SK-MEL-5 (cell line): ENCODE results near the gene PIEZO2. TPM values are rescaled to one million over a fixed set of nuclear protein-coding genes. Genes with fewer than 3 reads are reported as not detected.
"Not testable (repeated sequence)": the region's sequence is repeated elsewhere in the genome, so short reads cannot be mapped to it uniquely, and the experiment has no call there.

Source experiments
- DNase-seq: peaks from one replicate; pipeline ENCODE4 v3.0.0-alpha.2; 2016; ENCODE audit warnings: low read depth, low spot score
- in situ Hi-C: cut with HindIII; loops from 2 replicates; pipeline ENCODE4 v1.10.0; 2016; ENCODE audit warnings: low sequenced_read_pairs, high pct_unique_total_duplicates, low pct_unique_long_range_greater_than_20kb
- total RNA-seq: library from RNA; depleted of rRNA; stranded (reverse); fragments of >200 nt; shearing (Covaris generic); gene quantifications from 2 replicates; pipeline ENCODE4 v1.2.3, GENCODE V29; 2014

The PIEZO2 gene
- total RNA-seq, 1 experiment from 2014 or later = 0.61 TPM

DNA sequence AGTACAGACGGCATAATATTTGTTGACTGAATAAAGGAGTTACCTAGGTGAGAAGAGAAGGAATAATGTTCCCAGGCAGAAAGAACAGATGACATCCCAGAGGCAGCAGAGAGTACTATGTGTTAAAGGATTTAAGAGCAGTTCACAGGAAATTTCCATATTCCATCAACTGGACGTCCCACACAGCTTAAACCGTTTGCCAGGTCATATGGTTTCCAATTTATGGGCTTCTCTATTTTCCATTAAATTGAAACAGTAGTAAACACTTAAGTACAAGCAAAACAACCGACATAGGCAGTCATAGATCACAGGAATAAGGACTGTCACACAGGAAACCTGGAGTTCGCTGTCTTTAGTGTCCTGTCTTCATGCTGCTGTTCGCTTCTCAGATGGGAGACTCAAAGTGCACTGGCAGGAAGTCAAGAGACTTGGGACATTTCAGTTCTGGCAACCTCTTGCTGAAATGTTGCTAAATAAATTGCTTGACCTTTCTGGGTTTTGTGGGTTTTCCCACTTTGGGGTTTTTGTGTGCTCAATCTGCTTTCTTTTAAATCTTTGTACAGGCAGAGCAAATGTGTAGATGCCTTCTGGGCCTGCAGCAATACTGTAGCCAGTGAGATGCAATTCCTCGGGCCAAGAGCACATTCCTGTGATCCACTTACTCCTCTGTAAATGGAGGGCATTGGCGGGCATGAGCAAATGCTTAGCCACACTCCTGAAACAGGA lies 5.8 kb upstream of the PIEZO2 start:
- no peak for DNase-seq
- in situ Hi-C loops = loop anchor here (10.0 kb wide), 1 partner anchor 140 kb away; no protein-coding TSS in a partner anchor

DNA sequence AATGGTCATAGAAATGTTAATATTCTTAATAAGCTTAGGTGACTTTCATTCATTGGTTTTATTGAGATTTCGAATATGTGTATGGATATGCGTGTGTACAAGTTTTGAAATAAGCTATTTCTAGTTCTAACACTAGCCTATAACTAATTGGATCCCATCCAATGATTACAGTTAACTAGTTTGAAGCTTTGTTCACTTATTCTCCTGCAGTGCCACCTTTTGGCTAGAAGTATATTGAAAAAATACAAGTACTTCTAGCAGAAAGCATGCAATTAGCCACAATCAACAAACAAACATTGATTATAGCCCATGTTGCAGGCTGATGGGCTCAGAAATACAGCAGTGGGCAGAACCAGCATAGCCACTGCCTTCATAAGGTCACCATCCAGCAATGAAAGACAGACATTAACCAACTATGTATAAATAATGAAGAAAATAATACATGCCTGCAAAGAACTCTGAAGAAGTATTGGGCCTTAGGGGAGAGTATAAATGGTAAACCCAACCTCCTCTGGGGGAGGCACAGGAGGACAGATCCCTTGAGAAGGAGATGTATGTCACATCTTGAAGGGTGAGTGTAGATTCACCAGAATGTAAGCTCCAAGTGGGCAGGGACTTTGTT lies 5.1 kb upstream of the PIEZO2 start:
- in situ Hi-C loops = loop anchor here (10.0 kb wide), 1 partner anchor 140 kb away; no protein-coding TSS in a partner anchor

DNA sequence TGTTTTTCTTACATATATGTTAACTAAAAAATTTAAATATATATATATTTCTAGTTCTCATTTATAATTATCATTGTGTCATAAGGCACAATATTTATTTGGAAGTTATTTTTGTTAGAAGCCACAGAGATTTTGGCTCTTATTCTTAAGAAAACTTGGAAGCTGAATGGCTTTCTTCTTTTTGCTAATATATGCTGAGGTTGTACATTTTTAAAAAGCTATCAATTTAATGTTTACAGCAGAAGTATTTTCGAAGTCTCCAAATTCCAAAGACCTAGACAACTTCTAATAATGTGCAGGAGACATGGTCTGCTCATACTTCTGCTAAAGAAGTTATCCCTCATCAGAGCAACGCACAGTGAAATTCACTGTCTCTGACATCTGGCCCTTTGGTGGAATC lies 3.7 kb upstream of the PIEZO2 start:
- DNase-seq = no peak
- in situ Hi-C loops = loop anchor here (10.0 kb wide), 1 partner anchor 142 kb away; no protein-coding TSS in a partner anchor

More for the DNA sequence above, 5.1 kb upstream of the PIEZO2 start:
- DNase-seq = peak; percentile 68

DNA sequence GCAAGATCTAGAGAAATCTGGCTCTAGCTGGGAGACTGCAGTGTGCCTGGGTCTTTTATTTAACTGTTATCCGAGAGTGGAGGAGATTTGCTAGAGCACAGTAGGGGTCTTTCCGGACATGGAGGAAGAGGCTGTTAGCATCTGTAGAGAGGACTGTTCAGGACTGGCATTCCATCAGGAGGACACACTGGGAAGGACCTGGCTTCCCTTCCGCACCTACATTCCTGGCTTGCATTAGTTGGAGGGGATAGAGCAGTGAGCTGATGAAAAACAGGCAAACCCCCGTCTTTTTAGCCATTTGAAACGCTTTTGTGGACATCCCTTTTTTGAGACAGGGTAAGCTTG lies 874 bp upstream of the PIEZO2 start:
- in situ Hi-C loops = loop anchor here (10.0 kb wide), 1 partner anchor 145 kb away; no protein-coding TSS in a partner anchor
- no peak for DNase-seq

DNA sequence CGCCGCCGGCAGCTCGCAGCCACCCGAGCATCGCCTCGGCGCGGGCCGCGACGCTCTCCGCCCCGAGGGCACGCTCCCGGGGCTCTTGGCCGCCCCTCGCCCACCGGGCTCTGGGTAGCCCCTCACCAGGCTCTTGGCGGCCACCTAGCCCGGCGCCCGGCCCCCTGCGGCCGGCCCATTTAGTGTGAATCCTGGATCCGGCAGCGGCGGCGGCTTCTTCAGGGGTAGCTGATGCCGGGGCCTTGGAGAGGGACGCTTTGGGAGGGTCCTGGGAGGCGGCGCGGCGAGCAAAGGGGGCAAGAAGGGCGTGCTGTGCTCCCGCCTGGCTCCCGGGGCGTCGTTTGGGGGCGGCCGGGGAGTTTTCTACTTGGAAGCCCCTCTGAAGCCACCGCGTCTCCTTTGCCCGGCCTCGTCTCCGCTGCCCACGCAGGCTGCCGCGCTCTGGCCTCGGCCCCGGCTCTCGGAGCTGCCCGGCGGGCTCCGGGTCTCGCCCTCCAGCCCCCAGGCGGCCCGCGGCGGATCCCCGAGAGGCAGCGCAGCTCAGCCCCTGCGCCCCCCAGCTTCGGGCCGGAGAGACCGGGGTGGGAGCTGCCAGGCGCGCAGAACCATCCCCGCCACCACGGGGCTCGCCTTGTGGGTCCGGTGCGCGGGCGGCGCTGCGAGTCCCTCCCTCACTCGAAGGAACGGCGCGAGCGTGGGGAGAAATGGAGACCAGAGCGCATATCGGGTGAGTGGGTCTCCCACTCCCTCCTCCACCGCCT lies 509 bp downstream of the PIEZO2 start:
- in situ Hi-C loops = no loop called here
- no peak for DNase-seq

DNA sequence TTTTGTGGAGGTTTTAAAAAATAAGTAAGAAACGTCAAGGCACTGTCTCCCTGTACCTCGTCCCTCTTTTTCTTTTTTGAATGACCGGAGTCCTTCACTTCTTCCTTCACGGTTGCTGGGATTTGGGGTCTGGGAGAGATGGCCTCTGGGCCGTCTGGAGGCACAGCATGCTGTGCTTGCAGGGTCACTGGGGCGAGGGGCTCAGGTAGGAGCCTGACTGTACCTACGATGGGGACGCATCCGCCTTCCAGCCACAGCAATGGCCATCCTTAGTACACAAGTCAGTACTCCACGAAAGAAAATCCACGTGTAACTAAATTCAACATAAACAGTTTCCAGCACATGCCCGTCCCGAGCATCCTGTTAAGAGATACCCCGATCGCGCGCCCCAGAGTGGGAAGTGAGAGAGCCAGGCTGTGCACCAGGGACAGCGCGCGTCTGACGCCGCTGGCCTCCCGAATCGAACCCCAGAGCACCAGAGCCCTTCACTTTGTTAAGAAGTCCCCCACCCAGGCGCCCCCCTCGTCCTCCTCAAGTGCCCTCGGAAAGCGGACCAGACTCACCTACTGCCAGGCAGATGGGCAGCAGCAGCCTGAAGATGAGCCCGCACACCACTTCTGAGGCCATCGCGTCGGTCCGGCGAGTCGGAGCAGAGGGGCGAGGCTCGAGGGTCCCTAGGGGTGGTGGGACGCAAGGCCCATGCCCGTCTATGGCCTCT lies 1.2 kb downstream of the PIEZO2 start:
- in situ Hi-C loops = no loop called here

DNA sequence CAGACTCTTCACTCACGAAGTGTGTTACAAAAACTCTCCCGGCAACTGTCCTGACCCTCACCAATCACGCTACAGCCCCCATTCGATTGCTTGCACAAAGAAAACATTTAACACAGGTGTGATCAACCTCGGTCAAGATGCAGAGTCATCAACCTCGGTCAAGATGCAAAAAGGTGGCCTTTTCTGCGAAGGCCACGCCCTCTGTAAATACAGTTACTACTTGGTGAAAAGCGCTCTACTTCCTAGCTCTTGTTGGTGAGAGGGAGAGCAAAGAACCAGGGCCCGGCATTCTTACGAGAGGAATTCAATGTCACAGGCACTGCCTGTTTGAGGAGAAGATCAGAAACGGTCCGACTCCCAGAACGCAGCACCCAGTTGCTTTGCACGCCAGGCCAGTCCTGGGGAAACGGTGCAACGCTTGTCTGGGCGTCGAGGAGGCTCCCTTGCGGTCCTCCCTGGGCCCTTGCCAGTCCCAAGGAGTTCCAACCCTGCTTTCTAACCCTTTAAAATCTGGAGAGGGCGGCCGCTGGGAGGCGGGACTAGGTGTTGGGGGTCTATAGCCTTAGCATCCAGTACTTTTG lies 1.9 kb downstream of the PIEZO2 start:
- in situ Hi-C loops = no loop called here
- no peak for DNase-seq

More for the DNA sequence above, 1.2 kb downstream of the PIEZO2 start:
- no peak for DNase-seq

DNA sequence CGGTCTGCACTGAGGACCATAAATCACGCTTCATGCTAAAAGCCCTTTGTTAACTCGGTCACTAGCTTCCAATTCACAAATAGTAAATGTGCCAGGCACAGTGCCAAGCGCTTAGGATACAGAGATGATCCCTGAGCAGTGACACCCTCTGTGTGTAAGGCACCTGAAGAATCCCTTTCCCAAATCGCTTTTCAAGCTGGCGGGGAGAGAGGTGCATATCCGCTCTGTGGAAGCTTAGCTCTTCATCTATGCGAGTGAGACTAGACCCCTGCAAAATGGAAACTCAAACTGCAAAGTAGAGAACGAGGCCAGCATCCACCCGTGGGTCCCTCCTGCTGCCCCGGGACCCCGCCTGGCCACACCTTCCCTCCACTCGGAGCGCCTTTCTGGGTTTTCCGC lies 2.4 kb downstream of the PIEZO2 start:
- in situ Hi-C loops = no loop called here
- DNase-seq = no peak

DNA sequence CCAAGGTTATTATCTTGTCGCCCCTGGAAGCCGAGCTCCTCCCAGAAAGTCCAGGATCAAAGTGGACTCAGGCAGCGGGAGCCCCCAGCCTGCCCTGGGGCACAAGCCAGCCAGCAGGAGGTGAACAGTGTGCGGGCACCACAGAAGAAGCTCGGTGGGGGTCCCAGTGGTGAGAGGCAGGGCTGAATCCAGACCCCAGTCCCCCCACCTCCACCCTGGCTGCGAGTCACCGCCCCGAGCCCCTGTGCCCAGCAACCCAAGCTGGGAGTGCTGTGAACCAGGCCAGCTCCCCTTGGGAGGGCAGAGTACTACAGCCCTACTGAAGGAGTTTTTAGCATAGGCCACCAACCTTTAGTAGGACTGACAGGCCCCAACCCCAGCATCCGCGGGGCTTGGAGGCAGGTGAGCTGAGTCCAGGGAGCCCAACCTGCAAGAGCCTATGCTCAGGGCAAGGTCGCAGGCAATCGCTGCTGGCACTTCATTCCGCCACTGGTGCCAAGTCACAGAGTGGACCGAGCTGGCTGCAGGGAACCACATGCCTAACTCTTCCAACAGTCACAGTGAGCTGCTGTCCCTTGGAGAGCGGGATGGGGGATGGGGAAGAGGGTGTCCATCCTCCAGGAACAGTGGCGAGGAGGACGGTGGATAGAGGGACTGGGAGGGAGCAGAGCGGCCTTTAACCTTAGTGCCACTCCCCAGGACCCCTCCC lies 3.0 kb downstream of the PIEZO2 start:
- DNase-seq = no peak
- in situ Hi-C loops = no loop called here

DNA sequence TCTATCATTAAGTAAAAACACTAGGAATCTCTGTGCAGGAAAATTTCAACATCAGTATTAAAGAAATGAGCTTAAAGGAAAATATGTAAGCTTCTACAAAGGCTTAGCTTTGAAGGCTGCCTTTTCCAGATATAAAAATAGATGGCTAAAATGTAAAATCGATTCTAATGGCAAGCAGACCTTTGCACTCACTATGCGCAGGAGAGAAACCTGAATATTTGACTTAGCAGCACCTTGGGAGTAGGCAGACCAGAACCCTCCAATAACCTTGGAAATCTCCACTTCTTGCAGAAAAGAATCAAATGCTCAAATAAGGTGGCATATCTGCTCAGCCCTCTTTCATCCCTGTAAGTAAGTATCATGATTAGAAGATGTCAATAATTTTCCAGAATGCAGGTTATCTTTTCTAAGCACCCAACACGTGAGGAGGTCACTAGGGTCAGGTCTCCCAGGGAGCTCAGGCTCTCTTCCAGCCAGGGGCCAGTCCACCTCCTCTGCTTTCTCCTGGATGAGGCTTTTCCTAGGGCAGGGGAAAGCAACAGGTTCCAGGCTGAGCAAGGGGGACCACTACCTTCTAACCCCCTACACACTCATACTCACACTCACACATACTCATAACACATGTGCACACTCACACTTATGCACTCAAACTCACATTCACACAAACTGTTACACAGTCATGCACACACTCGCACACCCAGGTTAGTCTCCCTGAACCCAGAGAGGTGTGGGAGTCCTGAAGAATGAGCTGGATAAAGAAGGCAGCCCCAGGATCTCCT lies 3.8 kb downstream of the PIEZO2 start:
- DNase-seq = no peak

DNA sequence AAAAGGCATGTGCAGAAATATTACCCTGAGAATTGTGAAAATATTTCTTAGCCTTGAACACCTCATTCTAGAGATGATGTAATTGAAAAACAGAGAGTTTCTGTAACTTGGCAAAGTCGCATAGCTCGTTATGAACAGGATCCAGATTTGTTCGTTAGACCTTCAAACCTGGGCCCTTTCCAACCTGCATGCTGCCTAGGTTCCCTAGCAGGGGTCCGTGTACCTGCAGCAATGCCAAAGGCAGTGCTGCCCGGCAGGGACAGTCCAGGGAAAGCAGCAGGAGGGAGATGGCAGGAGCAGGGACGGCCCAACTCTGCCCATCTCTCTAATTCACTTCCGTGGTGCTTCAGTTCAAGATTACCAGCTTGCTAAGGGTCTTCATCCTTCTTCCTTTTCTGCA lies 12.0 kb downstream of the PIEZO2 start:
- in situ Hi-C loops = no loop called here

More for the DNA sequence above, 3.8 kb downstream of the PIEZO2 start:
- in situ Hi-C loops = no loop called here

DNA sequence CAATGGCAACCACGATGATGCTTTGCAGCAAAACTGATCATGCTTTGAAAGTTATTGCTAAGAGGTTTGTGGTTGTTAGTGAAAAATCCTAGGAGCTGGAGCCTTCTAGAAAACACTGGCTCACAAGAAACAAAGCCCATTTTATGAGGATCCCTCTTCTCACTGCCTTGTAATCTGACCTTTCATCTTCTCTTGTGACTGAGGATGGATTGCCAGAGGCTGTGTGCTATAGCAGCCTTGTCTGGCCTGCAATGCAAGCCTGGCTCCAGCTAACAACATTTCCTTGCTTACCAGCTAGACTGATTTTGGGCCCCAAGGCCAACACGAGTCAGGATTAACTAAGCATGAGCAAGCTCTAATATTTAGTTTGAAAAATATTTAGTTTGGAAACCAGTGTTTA lies 13.1 kb downstream of the PIEZO2 start:
- DNase-seq = peak; percentile 79
- in situ Hi-C loops = no loop called here

More for the DNA sequence above, 12.0 kb downstream of the PIEZO2 start:
- DNase-seq = no peak

DNA sequence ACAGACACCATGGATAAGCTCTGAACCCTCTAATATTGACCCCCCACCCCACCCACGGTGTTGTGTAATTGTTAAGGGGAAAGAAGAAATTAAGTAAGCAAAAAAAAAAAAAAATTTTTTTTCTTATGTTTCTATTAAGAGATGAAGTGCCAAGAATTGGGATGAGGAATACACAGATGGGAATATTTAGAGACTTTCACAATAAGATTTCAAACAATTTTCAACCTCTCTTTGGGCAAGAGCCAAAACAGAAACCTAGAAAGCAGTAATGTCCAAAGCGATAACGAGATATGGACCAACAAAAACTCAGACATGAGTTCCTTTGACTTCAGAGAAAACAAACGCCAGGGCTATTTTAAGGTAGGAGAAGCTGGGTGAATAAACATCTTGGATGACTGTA lies 14.4 kb downstream of the PIEZO2 start:
- in situ Hi-C loops = no loop called here
- no peak for DNase-seq

DNA sequence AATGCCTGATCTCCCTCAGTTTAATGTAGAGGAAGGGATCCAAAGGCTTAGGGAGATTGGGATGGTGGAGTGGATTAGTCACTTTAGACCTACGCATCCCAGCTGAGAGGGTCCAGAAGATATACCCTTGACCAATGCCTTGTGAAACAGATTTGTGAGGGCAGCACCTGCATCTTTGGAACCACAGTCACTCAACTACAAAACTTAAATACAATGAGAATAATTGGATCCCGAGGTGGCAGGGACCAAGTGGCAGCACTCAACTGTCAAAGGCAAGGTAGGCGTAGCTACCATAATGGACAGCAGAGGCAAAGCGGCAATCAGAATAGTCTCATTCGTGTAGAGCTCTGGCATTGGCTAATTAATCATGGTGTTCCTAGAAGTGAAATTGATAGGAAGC lies 20.3 kb downstream of the PIEZO2 start:
- in situ Hi-C loops, DNase-seq: not testable (repeated sequence)

DNA sequence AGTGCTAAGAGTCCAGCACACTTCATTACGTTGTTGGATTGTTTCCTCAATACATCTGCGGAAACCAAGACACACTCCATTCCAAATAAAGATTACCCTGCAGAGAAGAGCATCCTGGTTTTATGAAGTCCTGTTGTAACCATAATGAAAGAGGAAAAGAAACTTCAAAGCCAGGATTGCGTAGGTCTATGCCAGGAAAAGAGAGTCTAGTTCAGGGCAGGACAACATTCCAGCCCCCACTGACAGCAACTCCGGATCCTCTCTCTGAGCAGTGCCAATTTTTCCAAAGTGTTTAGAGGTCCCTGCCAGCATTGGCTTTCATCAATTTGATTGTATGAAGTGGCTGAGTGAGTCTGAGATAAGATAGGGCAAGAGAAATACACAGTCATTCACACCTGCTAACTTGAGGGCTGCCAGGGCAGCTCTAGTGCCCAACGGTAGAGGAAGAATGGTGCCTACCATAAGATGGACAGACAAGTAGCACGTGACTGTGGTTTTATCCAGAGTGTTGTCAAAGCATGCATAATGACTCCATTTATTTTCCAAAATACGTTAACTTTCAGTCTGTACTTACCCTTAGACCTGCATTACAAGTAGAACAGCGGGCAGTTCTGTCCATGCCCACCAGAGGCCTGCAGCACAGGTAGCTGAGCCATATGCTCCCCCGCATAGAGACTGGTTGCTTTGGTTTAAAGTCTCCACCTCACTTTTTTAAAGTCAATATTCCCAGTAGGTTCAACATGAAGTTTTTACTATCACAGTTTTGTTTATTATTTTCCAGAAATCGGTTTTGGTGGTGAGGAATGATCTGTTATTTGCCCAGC lies 23.7 kb downstream of the PIEZO2 start:
- in situ Hi-C loops = no loop called here
- DNase-seq = no peak
